GM12878 (cell line): ENCODE measurements around the gene RRAS. TPM values are rescaled to one million over a fixed set of nuclear protein-coding genes. Genes with fewer than 3 reads are reported as not detected.

ENCODE experiments used
- ATAC-seq: fragments of 200-7000 bp; cut with Tn5 transposase; 3 replicates; pipeline ENCODE4 v1.9.1; 2020; ENCODE audit warnings: mild to moderate bottlenecking, moderate library complexity
- BruUV-seq: library from RNA; stranded (reverse); fragments of 400-500 nt; replicated peaks from 2 replicates; lab custom pipeline; 2021; lab: Mats Ljungman, UMichigan
- CTCF ChIA-PET: fragments of 300-600 bp; sonication (Branson Sonifier 250); formaldehyde crosslinking; extraction: SDS; loops from one replicate; lab custom pipeline; 2021; ENCODE audit warnings: inconsistent platforms; lab: Yijun Ruan, JAX
- POLR2A ChIA-PET: fragments of 350-600 bp; formaldehyde crosslinking; extraction: SDS; loops from one replicate; lab custom pipeline; 2021; ENCODE audit warnings: inconsistent platforms; lab: Charles Lee
- RAD21 ChIA-PET: fragments of 300-600 bp; sonication (Branson Sonifier 250); formaldehyde crosslinking; loops from one replicate; lab custom pipeline; 2023; ENCODE audit warnings: antibody characterized with exemption; ENCODE audit not compliant: unreplicated experiment; lab: Charles Lee
- SMC1A ChIA-PET: fragments of 300-600 bp; sonication (Branson Sonifier 250); formaldehyde crosslinking; loops from one replicate; lab custom pipeline; 2023; ENCODE audit not compliant: unreplicated experiment, uncharacterized antibody; lab: Charles Lee
- DNase-seq: peaks from one replicate; pipeline ENCODE4 v3.0.0-alpha.2; 2011; ENCODE audit warnings: low read depth, low spot score
- FAIRE-seq: peaks from 3 replicates; lab custom pipeline; 2011; peaks lifted over from hg19 to GRCh38; lab: Jason Lieb, UNC
- H2AFZ ChIP-seq: 2 replicates; pipeline ENCODE4 v1.6.0; 2011; ENCODE audit warnings: low read depth, low read length, control low read depth; ENCODE audit not compliant: control insufficient read depth
- H3K27ac ChIP-seq: 2 replicates; pipeline ENCODE4 v1.5.1; 2011; ENCODE audit warnings: control low read depth; ENCODE audit not compliant: control insufficient read depth, insufficient read depth
- H3K27me3 ChIP-seq, 2 experiments: replicated peaks in 1 of 2; 2 replicates each; pipeline versions ENCODE4 v1.6.0 to v1.6.1; 2011; ENCODE audit warnings: low read length in 1 of 2; ENCODE audit not compliant: control insufficient read depth in 2 of 2, insufficient read depth in 2 of 2
- H3K36me3 ChIP-seq, 2 experiments: 2 replicates each; pipeline ENCODE4 v1.5.1; 2011; ENCODE audit warnings: low read length in 1 of 2; ENCODE audit not compliant: control insufficient read depth in 2 of 2, insufficient read depth in 2 of 2
- H3K4me1 ChIP-seq: 2 replicates; pipeline ENCODE4 v1.6.1; 2011; ENCODE audit warnings: mild to moderate bottlenecking, low read length, moderate library complexity, mixed read lengths; ENCODE audit not compliant: control insufficient read depth, insufficient read depth
- H3K4me2 ChIP-seq: 2 replicates; pipeline ENCODE4 v1.6.0; 2011; ENCODE audit warnings: control low read depth; ENCODE audit not compliant: control insufficient read depth, insufficient read depth
- H3K4me3 ChIP-seq: fragments of 200-600 bp; sonication (generic); 2 replicates; pipeline ENCODE4 v1.5.1; 2016
- H3K79me2 ChIP-seq: 2 replicates; pipeline ENCODE4 v1.6.0; 2011; ENCODE audit warnings: low read length; ENCODE audit not compliant: control insufficient read depth, insufficient read depth
- H3K9ac ChIP-seq: 2 replicates; pipeline ENCODE4 v1.8.0; 2011; ENCODE audit warnings: low read length, control low read depth, mixed read lengths; ENCODE audit not compliant: control insufficient read depth, insufficient read depth
- H3K9me3 ChIP-seq: replicated peaks from 3 replicates; pipeline ENCODE4 v1.5.1; 2011; ENCODE audit warnings: mild to moderate bottlenecking, low read length; ENCODE audit not compliant: control insufficient read depth, insufficient read depth
- H4K20me1 ChIP-seq: 2 replicates; pipeline ENCODE4 v1.6.0; 2011; ENCODE audit not compliant: control insufficient read depth, insufficient read depth
- POLR2A ChIP-seq: IDR thresholded peaks from 2 replicates; pipeline ENCODE4 v1.6.1; 2011; ENCODE audit warnings: low read depth, mild to moderate bottlenecking, low read length
- SKIL ChIP-seq: fragments of 450-650 bp; IDR thresholded peaks from 2 replicates; pipeline ENCODE4 v1.6.1; 2017; ENCODE audit warnings: mild to moderate bottlenecking, low read depth, inconsistent platforms; ENCODE audit not compliant: poor library complexity, severe bottlenecking
- WGBS: methylation state at CpG from one replicate; pipeline ENCODE4 v1.1.6; 2016; ENCODE audit warnings: low lambda C conversion rate; ENCODE audit not compliant: insufficient replicate concordance, insufficient coverage; ENCODE audit errors: missing lambda C conversion rate; 5-methylcytosine and 5-hydroxymethylcytosine counted together
- in situ Hi-C: fragments of 300-500 bp; cut with MboI; formaldehyde crosslinking; loops from 9 replicates; pipeline ENCODE4 v1.14.3; 2018; ENCODE audit warnings: mixed read lengths
- intact Hi-C: fragments of 100-400 bp; cut with micrococcal nuclease; formaldehyde crosslinking; loops from one replicate; pipeline ENCODE4 v1.14.2; 2022; ENCODE audit not compliant: unreplicated experiment
- polyA plus RNA-seq, 11 experiments: library from polyadenylated mRNA; depleted of rRNA in 4 of 11; unstranded in 6 of 11; stranded (reverse) in 5 of 11; fragments of >200 nt; fragmentation: Nextera tagmentation in 4 of 11; fragmentation: Illumina TruSeq in 1 of 11; extraction: Ambion mirVana in 4 of 11; extraction: Trizol in 1 of 11; gene quantifications; 1 replicate in 1 of 11; 2 replicates in 10 of 11; pipeline versions ENCODE4 v1.2.1 to v1.2.3, GENCODE V29; 2011 to 2016; ENCODE audit warnings: inconsistent platforms in 2 of 11, missing spikeins in 2 of 11, low read depth in 1 of 11
- total RNA-seq, 4 experiments: library from RNA; depleted of rRNA in 3 of 4; stranded (reverse); fragments of >200 nt in 3 of 4; fragmentation: Illumina TruSeq in 1 of 4; extraction: Trizol in 1 of 4; gene quantifications; 2 replicates each; pipeline versions ENCODE4 v1.2.1 to v1.2.3, GENCODE V29; 2013 to 2021

RRAS gene
- total and polyA plus RNA-seq, 10 of the 15 experiments (the other 5 are each of a cell fraction or from before 2014, with no cell fraction given) = 0.24 to 5.8 (median 1.8) TPM

GRCh38 chr19:49601482-49602038 is 38.4 kb downstream of the RRAS start:
- ChIA-PET POLR2A (no interaction called here), CTCF (no interaction called here), SMC1A (no interaction called here), RAD21 (no interaction called here)
- no peaks in the 10 kb centered on the region; the same call in 1 of the 2 replicates for H3K79me2 ChIP-seq
- in situ Hi-C loops = no loop called here
- no peak overlapping the region for H2AFZ ChIP-seq
- no peaks in the 10 kb centered on the region for H3K9me3 ChIP-seq
- H3K4me1 ChIP-seq = no peaks in the 10 kb centered on the region
- TF ChIP-seq POLR2A (0 out of 2 replicates have a peak, but pooled peaks have one; percentile 36), SKIL (no peak)
- no TSS peak for BruUV-seq
- no peak overlapping the region for H3K9ac ChIP-seq
- peaks cover 15 to 16% of the 10 kb centered on the region in 2 experiments for H3K36me3 ChIP-seq
- WGBS = over 99% methylated on average over 16 of the region's 38 CpGs
- intact Hi-C loops = no loop called here
- no peak overlapping the region for H3K4me2 ChIP-seq
- FAIRE-seq (no peak), ATAC-seq (no peak), DNase-seq (no peak)
- no peak overlapping the region for H3K27ac ChIP-seq
- H3K4me3 ChIP-seq = no peak overlapping the region
- H4K20me1 ChIP-seq = no peaks in the 10 kb centered on the region
- H3K27me3 ChIP-seq = no peaks in the 10 kb centered on the region
